SK-N-SH (cell line): ENCODE measurements around the gene ALKBH1. TPM values are rescaled to one million over a fixed set of nuclear protein-coding genes. Genes with fewer than 3 reads are reported as not detected.

Experiments
- CTCF ChIA-PET: fragments of 300-600, 350-600 bp; formaldehyde crosslinking; extraction: SDS; loops from one replicate; lab custom pipeline; 2021; lab: Yijun Ruan, JAX
- POLR2A ChIA-PET: fragments of 350-600 bp; sonication (Branson Sonifier 250); formaldehyde crosslinking; extraction: SDS; loops from one replicate; lab custom pipeline; 2020; ENCODE audit warnings: antibody characterized with exemption, inconsistent platforms; lab: Yijun Ruan, JAX
- DNase-seq: peaks from one replicate; pipeline ENCODE4 v3.0.0; 2012
- H2AFZ ChIP-seq: fragments of 200-600 bp; sonication (generic); 2 replicates; pipeline ENCODE4 v1.8.1; 2016; ENCODE audit warnings: antibody characterized with exemption, mild to moderate bottlenecking, low read depth
- H3F3A ChIP-seq: fragments of 200-600 bp; sonication (generic); replicated peaks from 2 replicates; pipeline ENCODE3; 2016; ENCODE audit warnings: antibody characterized with exemption, mild to moderate bottlenecking; ENCODE audit not compliant: insufficient read depth
- H3K27ac ChIP-seq, 2 experiments: fragments of 200-500 bp in 1 of 2; fragments of 200-600 bp in 1 of 2; sonication (Bioruptor generic) in 1 of 2; sonication (generic), shearing (Covaris generic) in 1 of 2; 2 replicates each; pipeline versions ENCODE4 v1.5.1 to v1.6.1; 2014 to 2016; ENCODE audit warnings: low read depth in 2 of 2, inconsistent platforms in 1 of 2, low read length in 1 of 2, mild to moderate bottlenecking in 1 of 2, mixed read lengths in 1 of 2
- H3K27me3 ChIP-seq: fragments of 200-600 bp; sonication (generic), shearing (Covaris generic); 2 replicates; pipeline ENCODE4 v1.6.1; 2016; ENCODE audit warnings: mixed run types; ENCODE audit not compliant: insufficient read depth
- H3K36me3 ChIP-seq, 2 experiments: fragments of 200-500 bp in 1 of 2; fragments of 200-600 bp in 1 of 2; sonication (Bioruptor generic) in 1 of 2; sonication (generic) in 1 of 2; replicated peaks in 1 of 2; 2 replicates each; pipeline versions ENCODE3 to v1.5.1; 2014 to 2016; ENCODE audit warnings: low read length in 1 of 2, mild to moderate bottlenecking in 1 of 2; ENCODE audit not compliant: insufficient read depth in 2 of 2, control insufficient read depth in 1 of 2
- H3K4me1 ChIP-seq, 2 experiments: fragments of 200-500 bp in 1 of 2; fragments of 200-600 bp in 1 of 2; sonication (Bioruptor generic) in 1 of 2; sonication (generic), shearing (Covaris generic) in 1 of 2; 2 replicates each; pipeline versions ENCODE4 v1.5.1 to v1.6.1; 2014 to 2016; ENCODE audit warnings: low read depth in 1 of 2, low read length in 1 of 2, mixed run types in 1 of 2; ENCODE audit not compliant: insufficient read depth in 2 of 2, control insufficient read depth in 1 of 2
- H3K4me2 ChIP-seq: fragments of 200-600 bp; sonication (generic), shearing (Covaris generic); 2 replicates; pipeline ENCODE4 v1.6.1; 2017; ENCODE audit warnings: mixed run types
- H3K4me3 ChIP-seq, 2 experiments: fragments of 200-500 bp in 1 of 2; fragments of 200-600 bp in 1 of 2; sonication (Bioruptor generic) in 1 of 2; sonication (generic), shearing (Covaris generic) in 1 of 2; 2 replicates each; pipeline versions ENCODE4 v1.5.1 to v1.8.1; 2014 to 2016; ENCODE audit warnings: low read depth in 2 of 2, inconsistent platforms in 1 of 2, low read length in 1 of 2, mild to moderate bottlenecking in 1 of 2, mixed read lengths in 1 of 2, moderate library complexity in 1 of 2
- H3K79me2 ChIP-seq: fragments of 200-600 bp; sonication (generic); 2 replicates; pipeline ENCODE4 v1.8.1; 2017; ENCODE audit warnings: mild to moderate bottlenecking; ENCODE audit not compliant: insufficient read depth
- H3K9ac ChIP-seq: fragments of 200-600 bp; sonication (generic); 2 replicates; pipeline ENCODE4 v1.6.1; 2017; ENCODE audit warnings: mixed run types
- H3K9me2 ChIP-seq: fragments of 200-600 bp; sonication (generic); 2 replicates; pipeline ENCODE4 v1.6.1; 2017; ENCODE audit warnings: mixed run types
- H3K9me3 ChIP-seq: fragments of 200-600 bp; sonication (generic); 2 replicates; pipeline ENCODE4 v1.6.1; 2017; ENCODE audit warnings: mixed run types, mild to moderate bottlenecking, moderate library complexity
- H4K20me1 ChIP-seq: fragments of 200-600 bp; sonication (generic); 2 replicates; pipeline ENCODE4 v1.6.1; 2017; ENCODE audit warnings: mild to moderate bottlenecking, mixed run types; ENCODE audit not compliant: insufficient read depth
- CHD2 ChIP-seq: fragments of 150-350 bp; IDR thresholded peaks from 2 replicates; pipeline ENCODE4 v1.6.1; 2018; ENCODE audit warnings: low read length; ENCODE audit not compliant: partially characterized antibody
- ELF1 ChIP-seq: IDR thresholded peaks from 2 replicates; pipeline ENCODE4 v1.4.0; 2012
- FOSL2 ChIP-seq: IDR thresholded peaks from 2 replicates; pipeline ENCODE4 v1.4.0; 2012; ENCODE audit warnings: low read depth, mild to moderate bottlenecking, moderate library complexity, borderline replicate concordance
- FOXM1 ChIP-seq: IDR thresholded peaks from 2 replicates; pipeline ENCODE4 v1.4.0; 2012; ENCODE audit warnings: low read depth, mild to moderate bottlenecking
- GABPA ChIP-seq: IDR thresholded peaks from 2 replicates; pipeline ENCODE4 v1.4.0; 2012; ENCODE audit warnings: low read depth, mild to moderate bottlenecking
- GATA2 ChIP-seq: sonication (generic); formaldehyde crosslinking; IDR thresholded peaks from 2 replicates; pipeline ENCODE4 v1.5.0; 2020; ENCODE audit warnings: mild to moderate bottlenecking, missing genetic modification reagents
- JUND ChIP-seq: IDR thresholded peaks from 2 replicates; pipeline ENCODE4 v1.4.0; 2012
- MAX ChIP-seq: IDR thresholded peaks from 2 replicates; pipeline ENCODE4 v1.4.0; 2012; ENCODE audit warnings: low read depth
- MEF2A ChIP-seq: IDR thresholded peaks from 2 replicates; pipeline ENCODE4 v1.4.0; 2012; ENCODE audit warnings: low read depth, borderline replicate concordance
- NFIC ChIP-seq: IDR thresholded peaks from 2 replicates; pipeline ENCODE4 v1.4.0; 2012; ENCODE audit warnings: borderline replicate concordance
- NRF1 ChIP-seq: IDR thresholded peaks from 2 replicates; pipeline ENCODE4 v1.6.1; 2012; ENCODE audit warnings: low read depth, mild to moderate bottlenecking, low read length
- POLR2AphosphoS5 ChIP-seq: IDR thresholded peaks from 2 replicates; pipeline ENCODE4 v1.6.1; 2012; ENCODE audit warnings: low read depth, low read length
- RCOR1 ChIP-seq: fragments of 150-350 bp; IDR thresholded peaks from 2 replicates; pipeline ENCODE4 v1.6.1; 2017; ENCODE audit warnings: antibody characterized with exemption, low read length
- RXRA ChIP-seq: IDR thresholded peaks from 2 replicates; pipeline ENCODE4 v1.4.0; 2012; ENCODE audit warnings: low read depth, mild to moderate bottlenecking, borderline replicate concordance
- TCF12 ChIP-seq: IDR thresholded peaks from 2 replicates; pipeline ENCODE4 v1.4.0; 2012
- USF2 ChIP-seq: fragments of 150-350 bp; IDR thresholded peaks from 2 replicates; pipeline ENCODE4 v1.6.1; 2017; ENCODE audit warnings: antibody characterized with exemption, low read length, low read depth, borderline replicate concordance
- YY1 ChIP-seq: IDR thresholded peaks from 2 replicates; pipeline ENCODE4 v1.4.0; 2012; ENCODE audit warnings: low read depth, mild to moderate bottlenecking
- WGBS: methylation state at CpG from one replicate; pipeline ENCODE4 v1.1.6; 2017; ENCODE audit warnings: low lambda C conversion rate; 5-methylcytosine and 5-hydroxymethylcytosine counted together
- polyA plus RNA-seq, 3 experiments: library from polyadenylated mRNA; depleted of rRNA; stranded (reverse); fragments of >200 nt; gene quantifications; 2 replicates each; pipeline ENCODE4 v1.2.3, GENCODE V29; 2012
- TF ChIP-seq, protein P1 (sequence below): IDR thresholded peaks from 2 replicates; pipeline ENCODE4 v1.4.0; 2012; ENCODE audit warnings: low read depth, borderline replicate concordance

The ALKBH1 gene
- polyA plus RNA-seq, 1 of the 3 experiments (the other 2 are of a cell fraction) = 10.7 TPM

DNA sequence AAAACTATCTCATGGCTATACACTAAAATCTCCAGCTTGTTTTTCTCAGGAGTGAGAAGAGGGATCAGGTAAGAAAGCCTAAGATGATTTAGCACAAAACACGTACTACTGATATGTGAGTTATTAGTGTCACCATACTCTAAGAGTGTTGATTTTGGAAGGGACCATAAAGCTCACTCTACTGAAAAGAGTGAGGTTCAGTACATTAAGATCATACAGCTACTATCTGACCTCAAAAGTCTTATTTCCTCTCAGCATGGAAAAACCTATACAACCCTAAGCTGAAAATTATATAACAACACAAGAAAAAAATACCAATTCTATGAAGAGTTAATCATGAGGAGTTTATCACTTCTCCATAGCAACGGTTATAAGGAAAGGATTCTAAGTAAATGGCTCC lies 33.6 kb upstream of the ALKBH1 start:
- Histone ChIP-seq H3K9ac (no peak overlapping the region), H4K20me1 (peaks cover 4% of the 10 kb centered on the region), H3K27ac (no peak overlapping the region), H3K9me2 (no peaks in the 10 kb centered on the region), H3K79me2 (peaks cover 55% of the 10 kb centered on the region), H3K4me1 (no peaks in the 10 kb centered on the region), H3F3A (no peaks in the 10 kb centered on the region), H3K9me3 (no peaks in the 10 kb centered on the region), H3K36me3 (peaks cover 43 to 56% of the 10 kb centered on the region in 2 experiments), H3K4me2 (no peak overlapping the region), H2AFZ (no peak overlapping the region), H3K4me3 (no peak overlapping the region), H3K27me3 (no peaks in the 10 kb centered on the region)
- ChIA-PET CTCF (no interaction called here), POLR2A (interaction anchor here (0.7 kb wide), 1 partner anchor 598 kb away, joined by 4 read pairs; no protein-coding TSS in a partner anchor)
- TF ChIP-seq FOXM1 = no peak
- TF ChIP-seq GATA2 (CRISPR knock-in tag) = no peak
- no peak for TF ChIP-seq TCF12
- no peak for TF ChIP-seq NRF1
- no peak for TF ChIP-seq RCOR1
- TF ChIP-seq, protein P1, sequence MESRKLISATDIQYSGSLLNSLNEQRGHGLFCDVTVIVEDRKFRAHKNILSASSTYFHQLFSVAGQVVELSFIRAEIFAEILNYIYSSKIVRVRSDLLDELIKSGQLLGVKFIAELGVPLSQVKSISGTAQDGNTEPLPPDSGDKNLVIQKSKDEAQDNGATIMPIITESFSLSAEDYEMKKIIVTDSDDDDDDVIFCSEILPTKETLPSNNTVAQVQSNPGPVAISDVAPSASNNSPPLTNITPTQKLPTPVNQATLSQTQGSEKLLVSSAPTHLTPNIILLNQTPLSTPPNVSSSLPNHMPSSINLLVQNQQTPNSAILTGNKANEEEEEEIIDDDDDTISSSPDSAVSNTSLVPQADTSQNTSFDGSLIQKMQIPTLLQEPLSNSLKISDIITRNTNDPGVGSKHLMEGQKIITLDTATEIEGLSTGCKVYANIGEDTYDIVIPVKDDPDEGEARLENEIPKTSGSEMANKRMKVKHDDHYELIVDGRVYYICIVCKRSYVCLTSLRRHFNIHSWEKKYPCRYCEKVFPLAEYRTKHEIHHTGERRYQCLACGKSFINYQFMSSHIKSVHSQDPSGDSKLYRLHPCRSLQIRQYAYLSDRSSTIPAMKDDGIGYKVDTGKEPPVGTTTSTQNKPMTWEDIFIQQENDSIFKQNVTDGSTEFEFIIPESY = no peak
- no peak for TF ChIP-seq MEF2A
- TF ChIP-seq YY1 = no peak
- TF ChIP-seq USF2 = no peak
- no peak for TF ChIP-seq JUND
- no peak for TF ChIP-seq GABPA
- no peak for TF ChIP-seq POLR2AphosphoS5
- no peak for TF ChIP-seq FOSL2
- no peak for TF ChIP-seq NFIC
- TF ChIP-seq RXRA = no peak
- TF ChIP-seq MAX = no peak
- TF ChIP-seq ELF1 = no peak
- no peak for TF ChIP-seq CHD2
- 94% methylated on average over 2 of the region's 2 CpGs for WGBS
- DNase-seq = no peak
